Thoracic aorta (tissue), 2 donors: ENCODE data around the gene OLA1. TPM values are rescaled to one million over a fixed set of nuclear protein-coding genes. Genes with fewer than 3 reads are reported as not detected.

Source experiments
- ATAC-seq: fragments of 150-250 bp; one replicate; pipeline ENCODE4 v1.8.0; 2017; ENCODE audit warnings: low read depth; ENCODE audit not compliant: insufficient number of reproducible peaks, low FRiP score
- DNase-seq: peaks from one replicate; pipeline ENCODE4 v3.0.0-alpha.2; 2020; ENCODE audit warnings: low spot score
- H3K27ac ChIP-seq, 2 donors: fragments of 200-600 bp; sonication (generic); 1 replicate in 1 of 2; 2 replicates in 1 of 2; pipeline ENCODE4 v1.5.1; 2016; ENCODE audit warnings: mild to moderate bottlenecking in 2 of 2, moderate library complexity in 2 of 2
- H3K27me3 ChIP-seq: fragments of 200-600 bp; sonication (generic); replicated peaks from 2 replicates; pipeline ENCODE4 v1.6.0; 2016; ENCODE audit warnings: mild to moderate bottlenecking; ENCODE audit not compliant: insufficient read depth
- H3K36me3 ChIP-seq: fragments of 200-600 bp; sonication (generic); one replicate; pipeline ENCODE4 v1.5.1; 2016
- H3K4me1 ChIP-seq, 2 donors: fragments of 200-600 bp; sonication (generic); 1 replicate in 1 of 2; 2 replicates in 1 of 2; pipeline versions ENCODE4 v1.5.1 to v1.6.0; 2016; ENCODE audit warnings: low read depth in 2 of 2, mild to moderate bottlenecking in 1 of 2; ENCODE audit not compliant: control insufficient read depth in 1 of 2
- H3K4me3 ChIP-seq: fragments of 200-600 bp; sonication (generic); 2 replicates; pipeline ENCODE4 v1.5.1; 2016; ENCODE audit warnings: mild to moderate bottlenecking
- H3K9me3 ChIP-seq: fragments of 200-600 bp; sonication (generic); 2 replicates; pipeline ENCODE4 v1.5.1; 2016
- CTCF ChIP-seq: fragments of 200-600 bp; sonication (generic); IDR thresholded peaks from one replicate; pipeline ENCODE4 v1.5.1; 2019; ENCODE audit warnings: antibody characterized with exemption
- total RNA-seq, 2 donors: library from RNA; depleted of rRNA; stranded (reverse); fragments of >200 nt; gene quantifications; one replicate each; pipeline versions ENCODE4 v1.1.0 to v1.2.3, GENCODE V29; 2016

OLA1 gene
- total RNA-seq, 2 donors from 2014 or later: 15.2 to 48.0 TPM

- peaks cover 3% of the 10 kb centered on the region for H3K36me3 ChIP-seq
- no peak overlapping the region for H3K27ac ChIP-seq
- no peak overlapping the region for H3K4me3 ChIP-seq
- no peak for TF ChIP-seq CTCF
- no peaks in the 10 kb centered on the region for H3K4me1 ChIP-seq
- no peaks in the 10 kb centered on the region for H3K9me3 ChIP-seq
- ATAC-seq (no peak), DNase-seq (no peak)
- H3K27me3 ChIP-seq: no peaks in the 10 kb centered on the region
Measured at GRCh38 chr2:174219321-174219720, 29.0 kb downstream of the OLA1 start.

GRCh38 chr2:174218773-174219172 lies 29.6 kb downstream of the OLA1 start:
- DNase-seq (no peak), ATAC-seq (no peak)
- H3K4me1 ChIP-seq: no peaks in the 10 kb centered on the region
- peaks cover 3% of the 10 kb centered on the region for H3K36me3 ChIP-seq
- no peak overlapping the region for H3K4me3 ChIP-seq
- no peak for TF ChIP-seq CTCF
- H3K27me3 ChIP-seq: no peaks in the 10 kb centered on the region
- no peaks in the 10 kb centered on the region for H3K9me3 ChIP-seq
- no peak overlapping the region for H3K27ac ChIP-seq

- H3K27ac ChIP-seq: no peak overlapping the region
- no peak for TF ChIP-seq CTCF
- no peak for DNase-seq
- peaks cover 3% of the 10 kb centered on the region for H3K36me3 ChIP-seq
- H3K27me3 ChIP-seq: no peaks in the 10 kb centered on the region
- no peak for ATAC-seq
- H3K4me3 ChIP-seq: no peak overlapping the region
- H3K9me3 ChIP-seq: no peaks in the 10 kb centered on the region
- H3K4me1 ChIP-seq: no peaks in the 10 kb centered on the region
Measured at GRCh38 chr2:174217869-174218268, 30.5 kb downstream of the OLA1 start.

- H3K4me1 ChIP-seq: no peaks in the 10 kb centered on the region
- DNase-seq (no peak), ATAC-seq (no peak)
- no peaks in the 10 kb centered on the region for H3K36me3 ChIP-seq
- H3K9me3 ChIP-seq: no peaks in the 10 kb centered on the region
- no peak overlapping the region for H3K27ac ChIP-seq
- no peak for TF ChIP-seq CTCF
- H3K4me3 ChIP-seq: no peak overlapping the region
- no peaks in the 10 kb centered on the region for H3K27me3 ChIP-seq
Measured at GRCh38 chr2:174211954-174212353, 36.4 kb downstream of the OLA1 start.

GRCh38 chr2:174210862-174211261 lies 37.5 kb downstream of the OLA1 start:
- H3K36me3 ChIP-seq: no peaks in the 10 kb centered on the region
- DNase-seq: no peak
- H3K9me3 ChIP-seq: no peaks in the 10 kb centered on the region
- TF ChIP-seq CTCF: no peak
- H3K27me3 ChIP-seq: no peaks in the 10 kb centered on the region
- H3K4me1 ChIP-seq: no peaks in the 10 kb centered on the region
- no peak overlapping the region for H3K4me3 ChIP-seq
- ATAC-seq: no peak
- no peak overlapping the region for H3K27ac ChIP-seq
